HG02763 (cell line): ENCODE data around the gene SEMA4B.
"Not testable (repeated sequence)": the region's sequence is repeated elsewhere in the genome, so short reads cannot be mapped to it uniquely, and the experiment has no call there.

Experiments used
- ATAC-seq: cut with Tn5 transposase; IDR thresholded peaks from one replicate; pipeline ENCODE4 v1.9.1; 2021; ENCODE audit warnings: mild to moderate bottlenecking, moderate library complexity; ENCODE audit not compliant: unreplicated experiment

The SEMA4B gene

DNA sequence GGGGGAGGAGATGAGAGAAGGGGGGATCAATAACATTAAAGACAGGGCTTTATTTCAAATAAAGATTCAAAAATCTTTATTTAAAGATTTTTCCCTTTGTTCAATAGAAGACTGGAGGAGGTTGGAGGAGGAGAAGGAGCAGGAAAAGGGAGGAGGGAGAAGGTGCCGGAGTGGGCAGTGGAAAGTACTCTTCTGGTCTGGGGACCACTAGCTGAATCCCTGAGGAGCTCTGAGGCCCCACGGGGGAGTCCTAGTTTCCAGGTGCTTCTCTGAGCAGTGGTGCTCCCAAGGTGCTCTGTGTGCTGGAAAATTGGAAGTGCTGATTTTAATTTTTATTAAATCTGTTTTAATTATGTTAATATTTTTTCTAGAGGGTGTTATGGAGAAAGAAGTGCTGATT is 19.4 kb upstream of the SEMA4B start:
- no peak for ATAC-seq

GRCh38 chr15:90184119-90184785 is 16.9 kb upstream of the SEMA4B start:
- peak; percentile 64 for ATAC-seq

DNA sequence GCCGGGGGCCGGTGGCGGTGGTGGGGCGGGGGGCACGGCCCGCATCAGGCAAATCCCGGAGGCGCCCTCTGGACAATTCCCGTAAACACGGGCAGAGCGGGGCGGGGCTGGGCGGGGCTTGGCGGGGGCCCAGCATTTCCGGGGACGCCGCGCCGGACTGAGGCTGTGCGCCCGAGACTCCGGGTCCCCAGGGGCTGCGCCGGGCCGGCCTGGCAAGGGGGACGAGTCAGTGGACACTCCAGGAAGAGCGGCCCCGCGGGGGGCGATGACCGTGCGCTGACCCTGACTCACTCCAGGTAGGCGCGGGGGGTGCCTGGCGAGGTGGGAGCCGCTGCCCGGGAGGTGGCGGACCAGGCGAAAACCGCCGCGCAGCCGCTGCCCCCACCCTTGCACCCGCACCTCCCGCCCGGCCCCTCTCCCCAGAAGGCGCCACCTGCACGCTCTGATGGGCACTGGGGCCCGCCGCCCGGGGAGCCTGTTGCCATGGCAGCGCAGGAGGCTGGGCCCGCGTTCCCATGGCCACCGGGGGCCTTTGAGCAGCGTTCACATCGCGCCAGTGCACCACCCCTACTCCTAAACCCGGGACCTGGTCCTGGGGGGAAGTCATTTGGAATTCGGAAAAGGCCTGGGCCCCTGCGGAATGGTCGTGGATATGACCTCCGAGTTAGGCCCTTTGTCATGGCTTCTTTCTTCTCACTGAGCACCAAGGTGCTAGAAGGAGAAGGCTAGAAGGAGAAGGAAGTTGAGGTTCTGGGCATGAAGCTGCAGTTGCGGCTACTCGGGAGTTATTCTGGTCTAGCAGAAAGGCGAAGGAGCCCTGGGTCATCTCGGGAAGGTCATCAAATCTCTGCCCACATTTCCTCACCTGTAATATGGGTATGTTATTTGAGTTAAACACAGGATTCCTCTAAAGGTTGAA is 16.1 kb upstream of the SEMA4B start:
- peak; percentile 61 for ATAC-seq

GRCh38 chr15:90187257-90187868 is 13.8 kb upstream of the SEMA4B start:
- ATAC-seq = no peak

DNA sequence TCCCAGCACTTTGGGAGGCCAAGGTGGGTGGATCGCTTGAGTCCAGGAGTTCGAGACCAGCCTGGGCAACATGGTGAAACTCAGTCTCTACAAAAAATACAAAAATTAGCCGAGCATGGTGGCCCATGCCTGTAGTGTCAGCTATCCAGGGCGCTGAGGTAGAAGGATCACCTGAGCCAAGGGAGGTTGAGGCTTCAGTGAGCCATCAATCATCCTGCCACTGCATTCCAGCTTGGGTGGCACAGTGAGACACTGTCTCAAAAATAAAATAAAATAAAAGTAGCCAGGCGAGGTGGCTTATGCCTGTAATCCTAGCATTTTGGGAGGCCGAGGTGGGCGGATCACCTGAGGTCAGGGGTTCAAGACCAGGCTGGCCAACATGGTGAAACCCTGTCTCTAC is 13.1 kb upstream of the SEMA4B start:
- ATAC-seq = not testable (repeated sequence)

DNA sequence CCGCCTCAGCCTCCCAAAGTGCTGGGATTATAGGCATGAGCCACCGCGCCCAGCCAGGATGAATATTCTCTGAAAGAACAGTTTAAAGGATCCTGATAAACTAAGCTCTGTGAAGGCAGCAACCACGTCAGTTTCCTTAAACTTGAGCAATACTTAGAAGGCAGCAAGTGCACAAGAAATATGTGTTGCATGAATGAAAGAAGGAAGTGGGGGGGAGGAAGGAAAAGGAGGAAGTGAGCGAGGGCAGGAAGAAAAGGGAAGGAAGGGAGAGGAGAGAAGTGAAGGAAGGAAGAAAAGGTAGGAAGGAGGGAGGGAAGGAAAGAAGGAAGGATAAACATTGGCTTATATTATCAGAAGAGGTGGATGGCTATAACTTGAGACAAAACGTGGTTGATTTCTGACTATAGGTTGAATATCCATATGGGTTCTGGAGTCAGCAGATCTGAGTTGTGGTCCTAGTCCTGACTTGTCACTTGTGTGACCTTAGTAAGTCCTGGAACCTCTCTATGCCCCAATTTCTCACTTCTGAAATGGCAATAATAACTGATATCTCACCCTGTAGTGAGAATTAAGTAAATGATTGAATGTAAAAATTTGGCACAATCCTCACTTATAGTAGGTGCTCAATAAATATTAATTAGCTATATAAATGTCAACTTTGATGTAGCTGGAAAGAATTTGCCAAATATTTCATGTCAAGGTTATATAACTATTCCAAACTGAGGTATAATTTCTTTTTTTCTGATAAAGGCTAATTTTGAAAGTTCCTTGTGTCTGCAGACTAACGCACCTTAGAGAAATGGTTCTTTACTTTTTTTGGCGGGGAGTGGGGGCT is 12.0 kb upstream of the SEMA4B start:
- ATAC-seq = no peak

DNA sequence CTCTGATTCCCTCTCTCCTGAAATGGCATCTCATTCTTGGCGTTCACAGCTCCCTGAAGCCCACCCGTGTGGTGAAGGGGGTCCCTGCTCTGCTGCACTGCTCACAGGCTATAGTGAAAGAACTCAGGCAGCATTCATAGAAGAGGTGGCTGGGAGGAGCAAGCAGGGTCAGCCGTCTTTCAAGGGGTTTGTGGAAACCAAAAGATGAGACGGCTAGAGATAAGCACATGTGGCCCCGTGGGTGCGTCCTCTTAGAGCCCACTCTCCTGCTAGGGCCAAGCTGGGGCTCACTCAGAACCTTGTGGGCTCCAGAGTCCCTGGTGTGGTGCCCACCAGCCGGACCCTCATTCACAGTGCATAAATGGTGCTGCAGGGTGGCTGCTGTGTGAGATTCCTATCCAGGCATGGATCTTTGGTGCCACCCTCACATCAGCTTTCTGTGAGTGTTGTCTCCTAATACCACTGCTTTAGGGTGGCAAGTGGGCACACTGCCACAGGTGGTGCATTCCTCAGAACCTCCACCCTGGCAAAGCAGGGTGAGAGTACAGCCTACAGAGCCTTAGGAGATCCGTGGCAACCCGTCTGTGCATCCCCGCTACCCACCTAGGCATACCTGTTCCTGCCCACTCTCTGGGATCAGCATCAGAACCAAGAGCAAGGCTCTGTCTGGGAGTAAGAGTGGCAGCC is 11.2 kb upstream of the SEMA4B start:
- no peak for ATAC-seq

- peak; percentile 47 for ATAC-seq
These were observed 10.4 kb upstream of the SEMA4B start for GRCh38 chr15:90190606-90191343.

DNA sequence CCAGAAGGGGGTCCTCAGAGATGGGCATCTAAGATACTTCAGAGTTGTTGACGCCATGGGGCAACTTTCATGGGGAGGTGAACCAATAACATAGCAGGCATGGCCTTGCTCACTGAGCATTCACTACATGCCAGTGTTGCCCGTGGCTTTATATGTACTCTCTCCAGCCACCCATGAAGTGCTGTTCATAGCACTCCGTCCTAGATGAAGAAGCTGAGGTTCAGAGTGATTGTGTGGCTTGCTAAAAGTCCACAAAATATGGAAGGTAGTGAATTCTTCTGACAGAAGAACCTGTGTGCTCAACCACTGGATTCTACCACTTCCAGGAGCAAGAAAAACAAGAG is 9.8 kb upstream of the SEMA4B start:
- peak; percentile 11 for ATAC-seq

- ATAC-seq = peak; percentile 49
These were observed 9.2 kb upstream of the SEMA4B start for GRCh38 chr15:90191794-90192509.

DNA sequence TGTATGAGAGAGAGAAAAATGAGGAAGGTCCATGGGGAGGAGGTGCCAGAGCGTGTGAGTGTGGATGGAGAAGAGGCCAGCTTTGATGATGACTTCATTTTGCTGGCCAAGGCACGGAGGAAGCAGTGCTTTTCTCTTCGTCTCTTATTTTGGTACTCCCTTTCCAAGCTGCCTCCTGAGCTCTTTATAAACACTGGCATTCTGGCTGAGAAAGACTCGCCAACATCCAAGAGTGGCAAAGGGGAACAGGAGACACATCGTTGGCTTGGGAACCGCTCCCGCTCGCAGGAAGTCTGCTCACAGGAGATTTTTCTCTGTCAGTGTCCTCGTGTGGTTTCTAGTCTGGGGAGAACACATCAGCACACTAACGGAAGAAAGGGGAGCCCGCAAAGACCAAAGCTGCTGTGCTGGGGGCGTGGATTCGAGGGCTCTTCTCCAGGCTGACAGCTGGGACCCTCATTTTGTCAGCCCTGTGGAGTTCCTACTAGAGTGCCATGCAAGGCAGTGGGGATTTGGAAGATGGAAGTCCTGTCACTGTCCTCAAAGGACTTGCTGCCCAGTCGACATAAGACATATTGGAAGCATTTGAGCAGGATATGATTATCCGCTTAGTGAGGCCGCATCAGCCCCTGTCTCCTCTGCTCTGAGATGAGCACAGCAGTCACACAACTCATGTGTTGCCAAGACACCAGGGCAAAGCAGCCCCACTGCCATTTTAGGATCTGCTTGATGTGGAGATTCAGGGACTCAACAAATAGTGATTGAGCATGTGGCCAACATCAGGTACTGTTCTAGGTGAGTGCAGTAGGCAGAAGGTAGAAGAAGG is 8.0 kb upstream of the SEMA4B start:
- ATAC-seq = no peak

DNA sequence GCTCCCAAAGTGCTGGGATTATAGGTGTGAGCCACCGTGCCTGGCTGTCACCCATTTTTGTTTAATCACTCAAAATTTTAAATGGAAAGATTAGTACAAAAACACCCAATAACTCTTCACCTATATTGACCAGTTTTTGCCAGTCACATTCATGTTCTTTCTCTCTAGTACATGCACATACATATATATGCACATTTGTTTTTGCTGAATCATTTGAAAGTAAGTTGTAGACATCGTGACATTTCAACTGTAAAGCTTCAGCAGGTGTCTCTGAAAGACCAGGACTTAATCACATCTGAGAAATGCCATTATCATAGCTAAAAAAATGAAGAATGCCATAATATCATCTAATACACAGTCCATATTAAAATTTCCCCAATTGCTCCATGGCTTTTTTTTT is 6.5 kb upstream of the SEMA4B start:
- no peak for ATAC-seq

DNA sequence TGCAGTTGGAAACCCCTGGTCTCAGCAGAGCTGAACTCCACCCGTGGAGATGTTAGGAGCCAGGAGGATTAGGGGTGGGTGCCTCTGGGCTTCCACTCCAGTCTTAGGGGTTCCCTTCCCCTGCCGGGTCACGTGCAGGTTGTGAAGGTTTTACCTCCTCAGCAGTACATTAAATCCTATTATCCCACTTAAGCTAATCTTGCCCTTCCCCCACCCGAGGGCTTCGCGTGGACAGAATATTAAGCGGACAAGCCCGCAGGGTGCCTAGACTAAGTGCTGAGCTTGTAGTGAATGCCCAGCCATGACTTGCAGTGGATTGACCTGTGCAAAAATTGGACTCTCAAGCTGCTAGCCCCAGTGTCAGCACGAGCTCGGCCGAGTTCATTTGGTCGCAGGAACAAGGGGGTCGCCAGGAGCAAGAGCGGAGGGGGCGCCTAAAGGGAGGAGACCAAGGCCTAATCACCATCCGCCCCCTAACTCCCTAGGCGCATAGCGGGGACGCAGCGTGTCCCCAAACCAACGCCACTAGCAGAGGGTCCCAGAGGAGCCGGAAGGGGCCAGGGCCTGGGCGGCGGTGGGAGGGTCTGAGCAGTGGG is 498 bp upstream of the SEMA4B start:
- ATAC-seq = peak; percentile 25

DNA sequence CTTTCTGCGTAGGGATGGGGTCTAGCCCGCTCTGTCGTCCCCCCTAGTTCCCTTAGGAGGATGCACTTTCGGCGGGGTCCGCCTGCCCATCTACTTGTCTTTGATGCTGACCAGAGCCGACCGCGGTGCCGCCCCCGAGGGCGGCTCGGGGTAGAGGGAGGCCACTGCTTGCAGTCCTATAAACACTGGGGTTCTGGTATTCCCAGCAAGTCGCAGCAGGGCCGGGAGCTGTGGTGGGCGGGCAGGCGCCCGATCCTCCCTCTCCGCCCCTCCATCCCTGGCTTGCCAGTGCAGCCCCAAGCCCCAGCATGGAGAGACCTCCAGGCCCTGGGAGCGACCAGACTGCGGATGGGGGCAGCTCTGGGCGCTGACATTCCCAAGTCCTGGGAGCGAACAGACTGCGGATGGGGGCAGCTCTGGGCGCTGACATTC is 830 bp downstream of the SEMA4B start:
- ATAC-seq = no peak

DNA sequence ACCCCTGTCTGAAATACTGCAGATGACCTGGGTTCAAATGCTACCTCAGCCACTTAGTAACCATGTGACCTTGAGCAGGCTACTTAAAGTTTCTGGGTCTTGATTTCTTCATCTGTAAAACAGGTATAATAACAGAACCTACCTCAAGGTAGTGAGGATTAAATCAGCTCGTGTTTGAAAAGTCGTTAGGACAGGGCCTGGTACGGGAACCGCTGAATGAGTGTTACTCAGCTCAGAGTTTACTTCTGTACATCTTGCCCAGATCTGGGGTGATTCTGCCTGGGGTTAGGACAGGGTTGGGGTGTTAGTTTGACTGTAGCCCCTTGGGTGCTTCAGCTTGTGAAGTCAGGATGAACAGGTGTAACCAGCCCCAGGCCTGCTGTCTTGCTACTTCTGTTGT is 1.8 kb downstream of the SEMA4B start:
- ATAC-seq = no peak

GRCh38 chr15:90203473-90203872 is 2.3 kb downstream of the SEMA4B start:
- ATAC-seq = no peak

GRCh38 chr15:90203922-90204321 is 2.8 kb downstream of the SEMA4B start:
- ATAC-seq = no peak
